ENCODE measurements around the gene RBP2. TPM values are rescaled to one million over a fixed set of nuclear protein-coding genes. Genes with fewer than 3 reads are reported as not detected.

The RBP2 gene
- total RNA-seq, 4 donors from 2014 or later, result 315 to 3,455 (median 1,233) TPM

GRCh38 chr3:139499536-139499935, 23.2 kb upstream of the RBP2 start:
- H3K27ac ChIP-seq, result no peak overlapping the region
- TF ChIP-seq POLR2A (IDR thresholded peaks at IDR 0.05), result no peak
- TF ChIP-seq, protein P1, sequence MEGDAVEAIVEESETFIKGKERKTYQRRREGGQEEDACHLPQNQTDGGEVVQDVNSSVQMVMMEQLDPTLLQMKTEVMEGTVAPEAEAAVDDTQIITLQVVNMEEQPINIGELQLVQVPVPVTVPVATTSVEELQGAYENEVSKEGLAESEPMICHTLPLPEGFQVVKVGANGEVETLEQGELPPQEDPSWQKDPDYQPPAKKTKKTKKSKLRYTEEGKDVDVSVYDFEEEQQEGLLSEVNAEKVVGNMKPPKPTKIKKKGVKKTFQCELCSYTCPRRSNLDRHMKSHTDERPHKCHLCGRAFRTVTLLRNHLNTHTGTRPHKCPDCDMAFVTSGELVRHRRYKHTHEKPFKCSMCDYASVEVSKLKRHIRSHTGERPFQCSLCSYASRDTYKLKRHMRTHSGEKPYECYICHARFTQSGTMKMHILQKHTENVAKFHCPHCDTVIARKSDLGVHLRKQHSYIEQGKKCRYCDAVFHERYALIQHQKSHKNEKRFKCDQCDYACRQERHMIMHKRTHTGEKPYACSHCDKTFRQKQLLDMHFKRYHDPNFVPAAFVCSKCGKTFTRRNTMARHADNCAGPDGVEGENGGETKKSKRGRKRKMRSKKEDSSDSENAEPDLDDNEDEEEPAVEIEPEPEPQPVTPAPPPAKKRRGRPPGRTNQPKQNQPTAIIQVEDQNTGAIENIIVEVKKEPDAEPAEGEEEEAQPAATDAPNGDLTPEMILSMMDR (IDR thresholded peaks at IDR 0.05), result no peak
- no peaks in the 10 kb centered on the region for H3K27me3 ChIP-seq
- DNase-seq, result no peak
- H3K4me3 ChIP-seq, result no peak overlapping the region
- H3K4me1 ChIP-seq, result no peaks in the 10 kb centered on the region
- no peaks in the 10 kb centered on the region for H3K9me3 ChIP-seq
- H3K36me3 ChIP-seq, result no peaks in the 10 kb centered on the region

GRCh38 chr3:139493826-139494385, 17.6 kb upstream of the RBP2 start:
- no peak for DNase-seq
- Histone ChIP-seq H3K27ac (no peak overlapping the region), H3K4me3 (no peak overlapping the region), H3K36me3 (no peaks in the 10 kb centered on the region), H3K4me1 (no peaks in the 10 kb centered on the region), H3K9me3 (no peaks in the 10 kb centered on the region), H3K27me3 (no peaks in the 10 kb centered on the region)
- TF ChIP-seq, protein P1 (IDR thresholded peaks at IDR 0.05), result no peak
- TF ChIP-seq POLR2A (IDR thresholded peaks at IDR 0.05), result no peak

DNA sequence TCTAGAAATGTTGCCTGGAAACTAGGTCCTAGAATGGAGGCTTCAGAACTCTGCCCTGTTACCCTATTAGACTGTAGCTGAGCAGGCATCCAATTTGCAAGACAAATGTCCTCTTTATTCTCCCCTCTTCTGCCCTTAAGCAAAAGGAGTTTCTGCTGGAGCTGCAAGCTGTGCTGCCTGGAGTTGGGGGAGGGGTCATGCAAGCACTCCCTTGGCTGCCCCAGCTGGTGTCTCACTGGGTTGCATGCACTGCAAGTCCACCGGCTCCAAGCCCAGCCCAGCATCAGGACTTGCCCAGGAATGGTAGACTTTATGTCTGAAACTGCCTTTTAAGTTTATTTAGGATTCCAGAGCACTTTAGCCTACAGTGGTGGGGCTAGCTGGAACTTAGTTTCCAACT, 15.7 kb upstream of the RBP2 start:
- TF ChIP-seq, protein P1 (IDR thresholded peaks at IDR 0.05), result no peak
- no peak for TF ChIP-seq POLR2A (IDR thresholded peaks at IDR 0.05)
- no peak for DNase-seq
- H3K36me3 ChIP-seq, result no peaks in the 10 kb centered on the region
- no peaks in the 10 kb centered on the region for H3K4me1 ChIP-seq
- H3K27ac ChIP-seq, result no peak overlapping the region
- no peak overlapping the region for H3K4me3 ChIP-seq
- H3K27me3 ChIP-seq, result no peaks in the 10 kb centered on the region
- H3K9me3 ChIP-seq, result no peaks in the 10 kb centered on the region

DNA sequence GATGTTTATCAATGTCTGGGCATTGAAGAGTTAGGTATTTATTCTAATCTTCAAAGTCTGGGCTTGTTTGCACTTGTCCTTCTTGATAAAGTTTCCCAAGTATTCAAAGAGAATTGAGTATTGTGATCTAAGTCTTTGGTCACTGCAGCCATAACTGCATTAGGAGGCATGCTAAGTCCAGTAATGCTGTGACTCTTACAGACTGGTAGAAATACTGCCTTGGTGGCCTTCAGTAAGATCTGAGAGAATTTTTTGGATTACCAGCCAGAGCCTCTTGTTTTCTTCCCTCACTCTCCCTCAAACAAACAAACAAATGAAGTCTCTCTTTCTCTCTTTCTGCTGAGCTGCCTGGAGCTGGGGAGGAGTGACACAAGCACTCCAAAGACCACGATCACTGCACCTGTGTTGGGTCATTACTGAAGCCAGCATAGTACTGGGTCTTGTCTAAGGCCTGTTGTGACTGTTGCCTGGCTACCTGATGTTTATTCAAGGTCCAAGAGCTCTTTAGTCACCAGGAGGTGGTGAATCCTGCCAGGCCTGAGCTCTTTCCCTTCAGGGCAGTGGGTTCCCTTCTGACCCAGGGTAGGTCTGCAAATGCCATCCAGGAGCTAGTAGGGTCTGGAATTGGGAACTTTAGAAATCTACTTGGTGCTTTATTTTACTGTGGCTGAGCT, 14.8 kb upstream of the RBP2 start:
- Histone ChIP-seq H3K27me3 (no peaks in the 10 kb centered on the region), H3K9me3 (no peaks in the 10 kb centered on the region), H3K36me3 (no peaks in the 10 kb centered on the region), H3K4me1 (no peaks in the 10 kb centered on the region), H3K4me3 (no peak overlapping the region), H3K27ac (no peak overlapping the region)
- no peak for TF ChIP-seq POLR2A (IDR thresholded peaks at IDR 0.05)
- TF ChIP-seq, protein P1 (IDR thresholded peaks at IDR 0.05), result no peak
- no peak for DNase-seq

GRCh38 chr3:139482206-139482605, 5.9 kb upstream of the RBP2 start:
- Histone ChIP-seq H3K27me3 (no peaks in the 10 kb centered on the region), H3K27ac (no peak overlapping the region), H3K36me3 (no peaks in the 10 kb centered on the region), H3K4me1 (peaks cover 0 to 5% (median 0%) of the 10 kb centered on the region in 4 donors), H3K4me3 (no peak overlapping the region), H3K9me3 (no peaks in the 10 kb centered on the region)
- no peak for DNase-seq
- no peak for TF ChIP-seq POLR2A (IDR thresholded peaks at IDR 0.05)
- TF ChIP-seq, protein P1 (IDR thresholded peaks at IDR 0.05), result no peak
